ENCODE measurements around the gene SLC7A1.
A peak's percentile ranks its signal among the peaks of the same experiment; 100 is the strongest.
"Not testable (repeated sequence)": the region's sequence is repeated elsewhere in the genome, so short reads cannot be mapped to it uniquely, and the experiment has no call there.

SLC7A1 gene

GRCh38 chr13:29595380-29596063 lies at the start of gene SLC7A1:
TSS of gene SLC7A1 (minus strand) at chr13:29595688. CDS start at chr13:29536188, 59,500 bp downstream.
- DNase-seq, result peak; percentile 64

GRCh38 chr13:29640665-29641064 lies 45.2 kb upstream of the SLC7A1 start:
- DNase-seq, result no peak

- DNase-seq, result not testable (repeated sequence)
Measured at GRCh38 chr13:29636831-29637230, 41.3 kb upstream of the SLC7A1 start.

- DNase-seq, result no peak
Measured at GRCh38 chr13:29624997-29625396, 29.5 kb upstream of the SLC7A1 start.

GRCh38 chr13:29621841-29622240 lies 26.4 kb upstream of the SLC7A1 start:
- DNase-seq, result no peak

GRCh38 chr13:29621051-29621800 lies 25.7 kb upstream of the SLC7A1 start:
- no peak for DNase-seq

GRCh38 chr13:29619995-29620394 lies 24.5 kb upstream of the SLC7A1 start:
- DNase-seq, result no peak

GRCh38 chr13:29613101-29613500 lies 17.6 kb upstream of the SLC7A1 start:
- DNase-seq, result no peak

- no peak for DNase-seq
Measured at GRCh38 chr13:29607465-29607864, 12.0 kb upstream of the SLC7A1 start.

GRCh38 chr13:29605860-29606526 lies 10.5 kb upstream of the SLC7A1 start:
- DNase-seq, result no peak

- DNase-seq, result no peak
Measured at GRCh38 chr13:29598321-29598720, 2.8 kb upstream of the SLC7A1 start.

- no peak for DNase-seq
Measured at GRCh38 chr13:29597706-29598105, 2.2 kb upstream of the SLC7A1 start.

- no peak for DNase-seq
Measured at GRCh38 chr13:29597246-29597645, 1.8 kb upstream of the SLC7A1 start.

GRCh38 chr13:29596064-29596418 lies 553 bp upstream of the SLC7A1 start:
- no peak for DNase-seq

- DNase-seq, result no peak
Measured at GRCh38 chr13:29594710-29595379, 643 bp downstream of the SLC7A1 start.

- DNase-seq, result peak; percentile 48
Measured at GRCh38 chr13:29594303-29594709, 1.2 kb downstream of the SLC7A1 start.

GRCh38 chr13:29593605-29594297 lies 1.7 kb downstream of the SLC7A1 start:
- no peak for DNase-seq

- no peak for DNase-seq
Measured at GRCh38 chr13:29591310-29591709, 4.2 kb downstream of the SLC7A1 start.

- no peak for DNase-seq
Measured at GRCh38 chr13:29589967-29590366, 5.5 kb downstream of the SLC7A1 start.

- no peak for DNase-seq
Measured at GRCh38 chr13:29589234-29589633, 6.3 kb downstream of the SLC7A1 start.

GRCh38 chr13:29587645-29588044 lies 7.8 kb downstream of the SLC7A1 start:
- DNase-seq, result no peak

- DNase-seq, result no peak
Measured at GRCh38 chr13:29583073-29583785, 12.3 kb downstream of the SLC7A1 start.

Measured in GF-D8 (cell line).